SJCRH30 (cell line): ENCODE measurements around the gene SCART1. TPM values are rescaled to one million over a fixed set of nuclear protein-coding genes. Genes with fewer than 3 reads are reported as not detected.

Source experiments
- DNase-seq, 2 experiments: peaks; one replicate each; pipeline ENCODE4 v3.0.0-alpha.2; 2015 to 2020
- H3K27ac ChIP-seq: fragments of 250-450 bp; sonication (Bioruptor Pico); 2 replicates; pipeline ENCODE4 v1.5.1; 2020; ENCODE audit warnings: mild to moderate bottlenecking, moderate library complexity
- H3K27me3 ChIP-seq: fragments of 250-450 bp; sonication (Bioruptor Pico); 2 replicates; pipeline ENCODE4 v1.5.1; 2020; ENCODE audit warnings: mild to moderate bottlenecking, moderate library complexity
- H3K36me3 ChIP-seq: fragments of 250-450 bp; sonication (Bioruptor Pico); 2 replicates; pipeline ENCODE4 v1.5.1; 2020; ENCODE audit warnings: mild to moderate bottlenecking, moderate library complexity
- H3K4me1 ChIP-seq: fragments of 250-450 bp; sonication (Bioruptor Pico); 2 replicates; pipeline ENCODE4 v1.5.1; 2020; ENCODE audit warnings: mild to moderate bottlenecking, moderate library complexity
- H3K4me3 ChIP-seq: fragments of 250-450 bp; sonication (Bioruptor Pico); 2 replicates; pipeline ENCODE4 v1.5.1; 2020; ENCODE audit warnings: mild to moderate bottlenecking, moderate library complexity
- H3K9me3 ChIP-seq: fragments of 250-450 bp; sonication (Bioruptor Pico); replicated peaks from 2 replicates; pipeline ENCODE4 v1.5.1; 2020; ENCODE audit warnings: mild to moderate bottlenecking, moderate library complexity
- total RNA-seq: library from RNA; depleted of rRNA; stranded (reverse); fragments of >200 nt; shearing (Covaris generic); gene quantifications from 2 replicates; pipeline ENCODE4 v1.2.3, GENCODE V29; 2014

The SCART1 gene
- total RNA-seq, 1 experiment from 2014 or later, result 0.34 TPM

DNA sequence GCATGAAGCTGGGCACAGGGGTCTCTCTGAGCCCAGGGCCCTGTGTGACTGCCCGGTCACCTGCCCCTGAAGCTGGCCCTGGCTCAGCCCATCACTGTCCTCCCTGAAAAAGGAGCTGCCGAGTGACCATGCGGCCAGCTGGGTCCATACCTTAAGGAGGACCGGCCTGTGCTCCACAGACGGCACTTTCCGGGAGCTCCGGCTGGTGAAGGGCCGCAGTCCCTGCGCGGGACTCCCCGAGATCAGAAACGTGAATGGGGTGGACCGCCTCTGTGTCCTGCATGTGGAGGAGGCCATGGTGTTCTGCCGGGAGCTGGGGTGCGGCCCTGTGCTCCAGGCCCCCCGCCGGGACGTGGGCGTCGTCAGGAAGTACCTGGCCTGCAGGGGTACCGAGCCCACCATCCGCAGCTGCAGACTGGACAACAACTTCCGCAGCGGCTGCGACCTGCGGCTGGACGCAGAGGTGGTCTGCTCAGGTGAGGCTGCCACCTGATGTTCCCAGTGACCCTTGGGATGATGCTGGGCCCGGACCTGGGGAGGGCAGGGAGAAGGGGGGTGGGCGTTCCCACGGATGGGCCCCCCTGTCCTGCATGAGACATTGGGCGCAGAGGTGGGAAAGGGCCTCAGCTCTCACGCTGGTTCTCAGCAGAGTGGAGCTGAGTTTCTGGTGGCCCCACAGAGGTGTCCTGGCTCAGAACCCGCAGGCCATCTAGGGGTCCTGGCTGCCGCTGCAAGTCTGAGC is 3.5 kb downstream of the SCART1 start:
- Histone ChIP-seq H3K36me3 (no peaks in the 10 kb centered on the region), H3K9me3 (no peaks in the 10 kb centered on the region), H3K4me3 (no peak overlapping the region), H3K27ac (no peak overlapping the region), H3K4me1 (no peaks in the 10 kb centered on the region), H3K27me3 (no peaks in the 10 kb centered on the region)
- DNase-seq, result no peak

GRCh38 chr10:133458021-133458709 is 4.4 kb downstream of the SCART1 start:
- Histone ChIP-seq H3K27ac (no peak overlapping the region), H3K36me3 (no peaks in the 10 kb centered on the region), H3K4me3 (no peak overlapping the region), H3K9me3 (no peaks in the 10 kb centered on the region), H3K27me3 (no peaks in the 10 kb centered on the region), H3K4me1 (no peaks in the 10 kb centered on the region)
- no peak for DNase-seq

DNA sequence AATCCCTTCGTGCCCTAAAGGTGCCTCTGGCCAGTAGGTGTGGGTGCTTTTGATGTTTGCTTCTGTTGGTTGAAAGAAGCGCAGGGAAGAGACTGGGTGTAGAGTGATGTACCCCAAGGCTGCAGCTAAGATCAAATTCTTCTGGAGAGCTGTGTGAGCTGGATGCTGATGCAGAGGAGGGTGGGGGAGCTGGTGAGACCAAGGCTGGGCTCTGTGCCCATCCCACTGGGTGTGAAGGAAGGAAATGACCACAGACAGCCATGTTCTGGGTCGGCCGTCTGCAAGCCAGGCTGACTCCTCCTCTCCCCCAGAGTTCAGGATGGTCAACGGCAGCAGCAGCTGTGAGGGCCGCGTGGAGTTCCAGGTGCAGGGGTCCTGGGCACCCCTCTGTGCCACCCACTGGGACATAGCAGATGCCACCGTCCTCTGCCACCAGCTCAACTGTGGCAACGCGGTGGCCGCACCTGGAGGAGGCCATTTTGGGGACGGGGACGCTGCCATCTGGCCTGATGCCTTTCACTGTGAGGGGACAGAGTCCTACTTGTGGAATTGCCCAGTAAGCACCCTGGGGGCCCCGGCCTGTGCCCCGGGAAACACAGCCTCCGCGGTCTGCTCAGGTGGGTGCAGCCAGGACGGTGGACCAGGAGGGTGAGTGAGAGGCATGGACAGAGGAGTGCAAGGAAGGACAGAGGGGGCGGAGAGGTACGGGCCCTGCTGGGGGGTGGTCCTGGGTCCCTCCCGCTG is 5.1 kb downstream of the SCART1 start:
- Histone ChIP-seq H3K36me3 (no peaks in the 10 kb centered on the region), H3K27me3 (no peaks in the 10 kb centered on the region), H3K4me1 (no peaks in the 10 kb centered on the region), H3K9me3 (no peaks in the 10 kb centered on the region), H3K27ac (no peak overlapping the region), H3K4me3 (no peak overlapping the region)
- no peak for DNase-seq

GRCh38 chr10:133459454-133460207 is 5.9 kb downstream of the SCART1 start:
- Histone ChIP-seq H3K4me3 (no peak overlapping the region), H3K9me3 (no peaks in the 10 kb centered on the region), H3K27ac (no peak overlapping the region), H3K36me3 (no peaks in the 10 kb centered on the region), H3K27me3 (no peaks in the 10 kb centered on the region), H3K4me1 (no peaks in the 10 kb centered on the region)
- no peak for DNase-seq

GRCh38 chr10:133460208-133460769 is 6.5 kb downstream of the SCART1 start:
- DNase-seq, result no peak
- no peak overlapping the region for H3K4me3 ChIP-seq
- H3K27ac ChIP-seq, result no peak overlapping the region

GRCh38 chr10:133461027-133461426 is 7.3 kb downstream of the SCART1 start:
- Histone ChIP-seq H3K36me3 (no peaks in the 10 kb centered on the region), H3K4me1 (no peaks in the 10 kb centered on the region), H3K9me3 (no peaks in the 10 kb centered on the region), H3K27ac (no peak overlapping the region), H3K4me3 (no peak overlapping the region), H3K27me3 (no peaks in the 10 kb centered on the region)
- no peak for DNase-seq

More at GRCh38 chr10:133460208-133460769, 6.5 kb downstream of the SCART1 start:
- no peaks in the 10 kb centered on the region for H3K4me1 ChIP-seq
- H3K36me3 ChIP-seq, result no peaks in the 10 kb centered on the region
- no peaks in the 10 kb centered on the region for H3K27me3 ChIP-seq
- H3K9me3 ChIP-seq, result no peaks in the 10 kb centered on the region

- DNase-seq, result no peak
- Histone ChIP-seq H3K9me3 (no peaks in the 10 kb centered on the region), H3K4me1 (no peaks in the 10 kb centered on the region), H3K36me3 (no peaks in the 10 kb centered on the region), H3K27me3 (no peaks in the 10 kb centered on the region), H3K27ac (no peak overlapping the region), H3K4me3 (no peak overlapping the region)
These were observed 8.1 kb downstream of the SCART1 start for GRCh38 chr10:133461841-133462240.

GRCh38 chr10:133462512-133463305 is 9.0 kb downstream of the SCART1 start:
- no peak for DNase-seq
- no peaks in the 10 kb centered on the region for H3K9me3 ChIP-seq
- no peak overlapping the region for H3K4me3 ChIP-seq
- H3K27ac ChIP-seq, result no peak overlapping the region
- no peaks in the 10 kb centered on the region for H3K36me3 ChIP-seq
- H3K4me1 ChIP-seq, result no peaks in the 10 kb centered on the region
- no peaks in the 10 kb centered on the region for H3K27me3 ChIP-seq

GRCh38 chr10:133464582-133465031 is 10.9 kb downstream of the SCART1 start:
- no peaks in the 10 kb centered on the region for H3K36me3 ChIP-seq
- no peak overlapping the region for H3K27ac ChIP-seq
- H3K4me1 ChIP-seq, result no peaks in the 10 kb centered on the region
- H3K9me3 ChIP-seq, result no peaks in the 10 kb centered on the region
- DNase-seq, result no peak
- H3K4me3 ChIP-seq, result no peak overlapping the region
- no peaks in the 10 kb centered on the region for H3K27me3 ChIP-seq

DNA sequence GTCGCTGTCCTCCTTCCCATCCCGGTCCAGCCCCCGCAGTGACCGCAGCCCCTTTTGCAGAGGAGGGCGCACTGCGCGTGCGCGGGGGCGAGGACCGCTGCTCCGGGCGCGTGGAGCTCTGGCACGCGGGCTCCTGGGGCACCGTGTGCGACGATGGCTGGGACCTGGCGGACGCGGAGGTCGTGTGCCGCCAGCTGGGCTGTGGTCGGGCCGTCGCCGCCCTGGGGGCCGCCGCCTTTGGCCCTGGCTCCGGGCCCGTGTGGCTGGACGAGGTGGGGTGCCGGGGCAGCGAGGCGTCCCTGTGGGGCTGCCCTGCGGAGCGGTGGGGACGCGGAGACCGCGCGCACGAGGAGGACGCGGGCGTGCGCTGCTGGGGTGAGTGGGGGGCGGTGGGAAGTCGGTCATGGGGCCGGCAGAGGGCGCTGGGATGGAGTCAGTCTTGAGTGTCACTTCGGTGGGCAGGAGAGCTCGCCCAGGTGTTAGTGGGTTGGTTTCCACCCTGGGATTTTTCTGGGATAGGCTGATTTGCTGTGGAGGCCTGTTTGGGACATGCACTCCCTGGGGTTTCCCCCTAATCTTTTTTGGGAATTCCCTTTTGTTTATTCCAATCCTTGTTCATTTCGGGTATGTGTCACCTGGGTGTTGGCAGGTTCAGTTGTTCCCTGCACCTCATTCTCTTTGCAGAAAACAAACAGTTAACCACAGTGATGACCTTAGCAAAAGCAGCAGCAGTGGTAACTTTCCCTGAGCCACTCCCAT is 11.6 kb downstream of the SCART1 start:
- no peak overlapping the region for H3K4me3 ChIP-seq
- H3K27me3 ChIP-seq, result no peaks in the 10 kb centered on the region
- H3K27ac ChIP-seq, result no peak overlapping the region
- no peak for DNase-seq
- no peaks in the 10 kb centered on the region for H3K36me3 ChIP-seq
- H3K4me1 ChIP-seq, result no peaks in the 10 kb centered on the region
- no peaks in the 10 kb centered on the region for H3K9me3 ChIP-seq

- Histone ChIP-seq H3K27me3 (no peaks in the 10 kb centered on the region), H3K27ac (no peak overlapping the region), H3K4me3 (no peak overlapping the region), H3K9me3 (no peaks in the 10 kb centered on the region), H3K36me3 (no peaks in the 10 kb centered on the region), H3K4me1 (no peaks in the 10 kb centered on the region)
- DNase-seq, result no peak
These were observed 12.3 kb downstream of the SCART1 start for GRCh38 chr10:133465950-133466474.

DNA sequence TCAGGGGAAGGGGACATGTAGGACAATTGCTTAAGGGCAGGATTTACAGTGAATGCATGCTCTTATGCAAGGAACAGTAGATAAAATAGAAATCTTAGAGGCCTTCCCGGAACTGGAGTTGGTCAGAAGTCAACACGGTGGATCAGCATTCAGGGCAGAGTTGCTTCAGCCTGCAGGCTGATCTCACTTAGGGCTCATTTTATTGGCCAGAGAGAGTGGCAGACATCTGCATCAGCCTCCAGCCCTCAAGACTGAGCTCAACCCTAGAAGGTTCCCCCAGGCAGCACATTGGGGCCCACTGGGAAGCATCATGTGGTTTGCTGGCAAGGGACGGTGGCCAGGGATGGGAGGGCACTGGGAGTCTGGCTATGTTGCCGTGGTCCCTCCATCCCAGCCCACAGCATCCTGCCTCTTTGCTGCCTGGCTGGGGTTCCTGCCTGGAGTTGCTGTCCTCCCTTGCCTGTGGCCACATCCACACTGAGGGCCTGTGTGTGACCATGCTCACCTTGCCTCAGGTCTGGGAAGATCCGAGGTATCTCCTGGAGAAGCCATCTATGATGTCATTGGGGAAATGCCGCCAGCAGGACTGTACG is 13.0 kb downstream of the SCART1 start:
- Histone ChIP-seq H3K4me1 (no peaks in the 10 kb centered on the region), H3K27me3 (no peaks in the 10 kb centered on the region), H3K9me3 (no peaks in the 10 kb centered on the region), H3K4me3 (no peak overlapping the region), H3K27ac (no peak overlapping the region), H3K36me3 (no peaks in the 10 kb centered on the region)
- no peak for DNase-seq
